H1 (cell line): ENCODE measurements around the gene POLG. TPM values are rescaled to one million over a fixed set of nuclear protein-coding genes. Genes with fewer than 3 reads are reported as not detected.

Experiments used
- CTCF ChIA-PET: fragments of 300-600 bp; sonication (Branson Sonifier 250); formaldehyde crosslinking; loops from one replicate; lab custom pipeline; 2021; ENCODE audit not compliant: partially characterized antibody; lab: Charles Lee
- POLR2A ChIA-PET: fragments of 300-600 bp; sonication (Branson Sonifier 250); formaldehyde crosslinking; loops from one replicate; lab custom pipeline; 2021; ENCODE audit warnings: inconsistent platforms; ENCODE audit not compliant: partially characterized antibody; lab: Charles Lee
- DNase-seq, 2 experiments: peaks; one replicate each; pipeline versions ENCODE4 v3.0.0 to v3.0.0-alpha.2; 2010 to 2022; ENCODE audit warnings: low spot score in 2 of 2, low read depth in 1 of 2, mixed read lengths in 1 of 2
- FAIRE-seq: peaks from 2 replicates; lab custom pipeline; 2011; peaks lifted over from hg19 to GRCh38; lab: Jason Lieb, UNC
- H2AFZ ChIP-seq: 2 replicates; pipeline ENCODE4 v1.8.1; 2012; ENCODE audit warnings: low read length, inconsistent platforms
- H2AK5ac ChIP-seq: 2 replicates; pipeline ENCODE4 v1.6.1; 2013; ENCODE audit warnings: low read depth, low read length
- H2BK120ac ChIP-seq: replicated peaks from 2 replicates; pipeline ENCODE3; 2013; ENCODE audit warnings: low read depth, low read length, inconsistent platforms
- H2BK12ac ChIP-seq: 2 replicates; pipeline ENCODE4 v1.6.1; 2013; ENCODE audit warnings: low read depth, low read length
- H2BK15ac ChIP-seq: 2 replicates; pipeline ENCODE4 v1.6.1; 2013; ENCODE audit warnings: low read length
- H2BK20ac ChIP-seq: 2 replicates; pipeline ENCODE4 v1.6.1; 2013; ENCODE audit warnings: low read length
- H2BK5ac ChIP-seq: 2 replicates; pipeline ENCODE4 v1.6.1; 2013; ENCODE audit warnings: low read depth, low read length
- H3K14ac ChIP-seq: 2 replicates; pipeline ENCODE4 v1.6.1; 2013; ENCODE audit warnings: inconsistent platforms; ENCODE audit not compliant: insufficient read length
- H3K18ac ChIP-seq: 2 replicates; pipeline ENCODE4 v1.6.1; 2013; ENCODE audit warnings: low read length; ENCODE audit errors: extremely low read depth
- H3K23ac ChIP-seq: 2 replicates; pipeline ENCODE4 v1.6.1; 2013; ENCODE audit warnings: inconsistent platforms; ENCODE audit not compliant: insufficient read length
- H3K23me2 ChIP-seq: 2 replicates; pipeline ENCODE4 v1.6.1; 2013; ENCODE audit warnings: low read depth, low read length
- H3K27ac ChIP-seq: 2 replicates; pipeline ENCODE4 v1.6.1; 2011; ENCODE audit warnings: low read depth, low read length, inconsistent platforms
- H3K27me3 ChIP-seq, 4 experiments: replicated peaks in 1 of 4; 1 replicate in 1 of 4; 2 replicates in 3 of 4; pipeline versions ENCODE4 v1.6.1 to v1.8.1; 2011 to 2013; ENCODE audit warnings: low read length in 3 of 4, mild to moderate bottlenecking in 3 of 4, inconsistent platforms in 2 of 4, mixed read lengths in 2 of 4, moderate library complexity in 1 of 4; ENCODE audit not compliant: control insufficient read depth in 3 of 4, insufficient read depth in 3 of 4; ENCODE audit errors: extremely low read depth in 1 of 4
- H3K36me3 ChIP-seq, 4 experiments: 2 replicates each; pipeline versions ENCODE4 v1.6.1 to v1.8.1; 2011 to 2013; ENCODE audit warnings: mild to moderate bottlenecking in 4 of 4, low read length in 3 of 4, moderate library complexity in 2 of 4, control low read depth in 1 of 4, inconsistent platforms in 1 of 4; ENCODE audit not compliant: insufficient read depth in 4 of 4, control insufficient read depth in 2 of 4
- H3K4ac ChIP-seq: replicated peaks from 2 replicates; pipeline ENCODE3; 2013; ENCODE audit warnings: low read length, low read depth, mixed read lengths, inconsistent platforms; ENCODE audit not compliant: insufficient read length
- H3K4me1 ChIP-seq, 4 experiments: replicated peaks in 1 of 4; 1 replicate in 1 of 4; 2 replicates in 3 of 4; pipeline versions ENCODE4 v1.6.1 to v1.8.1; 2011 to 2013; ENCODE audit warnings: low read length in 3 of 4, inconsistent platforms in 2 of 4, mixed read lengths in 1 of 4; ENCODE audit not compliant: insufficient read depth in 4 of 4, control insufficient read depth in 3 of 4
- H3K4me2 ChIP-seq, 2 experiments: 2 replicates each; pipeline versions ENCODE4 v1.6.1 to v1.8.1; 2011 to 2013; ENCODE audit warnings: low read depth in 2 of 2, low read length in 2 of 2, control low read depth in 1 of 2, inconsistent platforms in 1 of 2, mild to moderate bottlenecking in 1 of 2; ENCODE audit not compliant: insufficient read depth in 1 of 2
- H3K4me3 ChIP-seq, 4 experiments: fragments of 200-600, 300-600 bp in 1 of 4; sonication (generic), shearing (Covaris generic), sonication (Bioruptor Twin) in 1 of 4; 2 replicates each; pipeline versions ENCODE4 v1.5.1 to v1.8.1; 2011 to 2016; ENCODE audit warnings: low read length in 4 of 4, low read depth in 3 of 4, control low read depth in 2 of 4, inconsistent platforms in 2 of 4, mild to moderate bottlenecking in 2 of 4, mixed read lengths in 1 of 4, moderate library complexity in 1 of 4; ENCODE audit not compliant: insufficient read depth in 2 of 4; ENCODE audit errors: extremely low read depth in 1 of 4
- H3K56ac ChIP-seq: replicated peaks from 2 replicates; pipeline ENCODE3; 2013; ENCODE audit warnings: low read depth, mild to moderate bottlenecking, mixed read lengths, low read length, inconsistent platforms; ENCODE audit not compliant: insufficient read length
- H3K79me1 ChIP-seq: 2 replicates; pipeline ENCODE4 v1.6.1; 2013; ENCODE audit warnings: low read depth, low read length, control low read depth
- H3K79me2 ChIP-seq, 2 experiments: 2 replicates each; pipeline versions ENCODE4 v1.6.1 to v1.8.1; 2012 to 2013; ENCODE audit warnings: low read length in 2 of 2, mild to moderate bottlenecking in 2 of 2, inconsistent platforms in 1 of 2; ENCODE audit not compliant: insufficient read depth in 2 of 2, control insufficient read depth in 1 of 2
- H3K9ac ChIP-seq, 4 experiments: replicated peaks in 1 of 4; 1 replicate in 1 of 4; 2 replicates in 3 of 4; pipeline versions ENCODE4 v1.6.1 to v1.8.1; 2011 to 2013; ENCODE audit warnings: low read depth in 3 of 4, low read length in 3 of 4, control low read depth in 2 of 4, mild to moderate bottlenecking in 2 of 4, moderate library complexity in 2 of 4, inconsistent platforms in 1 of 4; ENCODE audit errors: extremely low read depth in 1 of 4
- H3K9me3 ChIP-seq, 2 experiments: 2 replicates each; pipeline versions ENCODE4 v1.6.1 to v1.8.1; 2012 to 2013; ENCODE audit warnings: mild to moderate bottlenecking in 2 of 2, moderate library complexity in 2 of 2, control low read depth in 1 of 2, inconsistent platforms in 1 of 2, low read depth in 1 of 2, low read length in 1 of 2, mixed read lengths in 1 of 2; ENCODE audit not compliant: insufficient read depth in 2 of 2
- H4K20me1 ChIP-seq, 2 experiments: replicated peaks in 1 of 2; 2 replicates each; pipeline versions ENCODE3 to v1.8.1; 2011 to 2013; ENCODE audit warnings: inconsistent platforms in 2 of 2, low read length in 2 of 2, mild to moderate bottlenecking in 1 of 2; ENCODE audit not compliant: insufficient read depth in 2 of 2, control insufficient read depth in 1 of 2
- H4K5ac ChIP-seq: 2 replicates; pipeline ENCODE4 v1.6.1; 2013; ENCODE audit warnings: low read length, low read depth, mixed read lengths, inconsistent platforms; ENCODE audit not compliant: insufficient read length
- H4K8ac ChIP-seq: 2 replicates; pipeline ENCODE4 v1.8.0; 2013; ENCODE audit warnings: mild to moderate bottlenecking, moderate library complexity, low read length, inconsistent platforms; ENCODE audit not compliant: insufficient read depth; ENCODE audit errors: extremely low read depth
- H4K91ac ChIP-seq: replicated peaks from 2 replicates; pipeline ENCODE3; 2013; ENCODE audit warnings: low read length, mixed read lengths, inconsistent platforms; ENCODE audit not compliant: insufficient read length
- ATF3 ChIP-seq: IDR thresholded peaks from 2 replicates; pipeline ENCODE4 v1.6.1; 2011; ENCODE audit warnings: low read depth, mild to moderate bottlenecking, low read length; ENCODE audit not compliant: insufficient read depth
- CHD1 ChIP-seq: IDR thresholded peaks from 2 replicates; pipeline ENCODE4 v1.6.1; 2012; ENCODE audit warnings: low read depth, low read length, improper control_type of control experiment
- CREB1 ChIP-seq: IDR thresholded peaks from 2 replicates; pipeline ENCODE4 v1.6.1; 2012; ENCODE audit warnings: inconsistent platforms
- CTBP2 ChIP-seq: IDR thresholded peaks from 2 replicates; pipeline ENCODE4 v1.7.0; 2011; ENCODE audit warnings: borderline replicate concordance, mild to moderate bottlenecking, moderate library complexity, mixed read lengths, low read length; ENCODE audit not compliant: insufficient read depth, insufficient read length
- POLR2AphosphoS5 ChIP-seq: IDR thresholded peaks from 2 replicates; pipeline ENCODE4 v1.6.1; 2011; ENCODE audit warnings: low read depth, low read length
- RXRA ChIP-seq: IDR thresholded peaks from 2 replicates; pipeline ENCODE4 v1.6.1; 2011; ENCODE audit warnings: low read depth, mild to moderate bottlenecking, low read length, moderate library complexity; ENCODE audit not compliant: insufficient read depth
- SIX5 ChIP-seq: IDR thresholded peaks from 2 replicates; pipeline ENCODE4 v1.6.1; 2011; ENCODE audit warnings: mild to moderate bottlenecking, low read depth, low read length
- WGBS, 2 experiments: shearing (Covaris generic) in 1 of 2; methylation state at CpG; one replicate each; pipeline versions ENCODE4 v1.1.6 to v1.1.7; 2013 to 2015; ENCODE audit warnings: low lambda C conversion rate in 2 of 2, mixed read lengths in 2 of 2, inconsistent platforms in 1 of 2, low coverage in 1 of 2, missing lambda C conversion rate in 1 of 2; ENCODE audit not compliant: insufficient replicate concordance in 2 of 2, insufficient coverage in 1 of 2, insufficient read length in 1 of 2; ENCODE audit errors: extremely low coverage in 1 of 2, missing lambda C conversion rate in 1 of 2; 5-methylcytosine and 5-hydroxymethylcytosine counted together
- polyA plus RNA-seq, 7 experiments: library from polyadenylated mRNA; depleted of rRNA in 3 of 7; stranded (reverse) in 5 of 7; unstranded in 2 of 7; fragments of >200 nt in 5 of 7; fragments of 200-250 nt in 2 of 7; gene quantifications; 1 replicate in 5 of 7; 2 replicates in 1 of 7; 4 replicates in 1 of 7; pipeline versions ENCODE4 v1.2.1 to v1.2.3, GENCODE V29; 2011 to 2013; ENCODE audit warnings: missing spikeins in 2 of 7, mixed read lengths in 2 of 7
- total RNA-seq: library from RNA; stranded (reverse); fragmentation: NEBNext Ultra II Directional; extraction: Animal tissue kit (Norgen Biotek cat#: 25700); gene quantifications from 2 replicates; pipeline ENCODE4 v1.2.1, GENCODE V29; 2021

POLG gene
- total and polyA plus RNA-seq, 2 of the 8 experiments (the other 6 are each of a cell fraction or from before 2014, with no cell fraction given) = 14.8 to 52.3 TPM

- DNase-seq (no peak), FAIRE-seq (no peak)
- H3K18ac ChIP-seq = no peak overlapping the region
- no peak overlapping the region for H3K4me2 ChIP-seq
- no peak overlapping the region for H2BK20ac ChIP-seq
- H4K20me1 ChIP-seq = peaks cover 0 to 2% of the 10 kb centered on the region in 2 experiments
- H2AFZ ChIP-seq = no peak overlapping the region
- 80% methylated on average over 5 of the region's 5 CpGs; no CpG with 5 or more reads in 1 of the 2 experiments for WGBS, 2 experiments
- no peaks in the 10 kb centered on the region for H3K4me1 ChIP-seq
- H4K91ac ChIP-seq = no peak overlapping the region
- no peak overlapping the region for H3K9ac ChIP-seq
- H2BK12ac ChIP-seq = no peak overlapping the region
- H4K5ac ChIP-seq = no peak overlapping the region
- H3K79me2 ChIP-seq = no peaks in the 10 kb centered on the region
- peaks cover 0 to 6% of the 10 kb centered on the region in 2 experiments; a peak in 1 of 4 replicates for H3K9me3 ChIP-seq
- no peaks in the 10 kb centered on the region for H3K27me3 ChIP-seq
- H3K36me3 ChIP-seq = peaks cover 17 to 72% (median 61%) of the 10 kb centered on the region in 4 experiments
- H3K4ac ChIP-seq = no peak overlapping the region
- H3K4me3 ChIP-seq = no peak overlapping the region
- no peak overlapping the region for H2AK5ac ChIP-seq
- no peak overlapping the region for H4K8ac ChIP-seq
- ChIA-PET CTCF (interaction anchor here (0.7 to 1.8 kb wide), 7 partner anchors 16 to 276 kb away, joined by 3 to 5 read pairs (median 4); no protein-coding TSS in a partner anchor), POLR2A (interaction anchor here (1.0 to 1.3 kb wide), 3 partner anchors 17 to 329 kb away, joined by 3 to 5 read pairs (median 3); no protein-coding TSS in a partner anchor)
- no peaks in the 10 kb centered on the region for H3K79me1 ChIP-seq
- no peak overlapping the region for H2BK120ac ChIP-seq
- H2BK5ac ChIP-seq = no peak overlapping the region
- no peaks in the 10 kb centered on the region for H3K23me2 ChIP-seq
- TF ChIP-seq POLR2AphosphoS5 (no peak), CREB1 (no peak), CHD1 (no peak), CTBP2 (no peak), SIX5 (no peak), ATF3 (no peak), RXRA (no peak)
- no peak overlapping the region for H3K14ac ChIP-seq
- no peak overlapping the region for H3K27ac ChIP-seq
- H3K56ac ChIP-seq = no peak overlapping the region
- no peak overlapping the region for H2BK15ac ChIP-seq
- H3K23ac ChIP-seq = no peak overlapping the region
These were observed 33.1 kb downstream of the POLG start for GRCh38 chr15:89301304-89302089.
